H1 (cell line): Measurements from ENCODE around the gene PMP22.

ENCODE experiments used
- CHD1 ChIP-seq: IDR thresholded peaks from 2 replicates; pipeline ENCODE4 v1.6.1; 2012; ENCODE audit warnings: low read depth, low read length, improper control_type of control experiment
- CREB1 ChIP-seq: IDR thresholded peaks from 2 replicates; pipeline ENCODE4 v1.6.1; 2012; ENCODE audit warnings: inconsistent platforms
- EP300 ChIP-seq, 2 experiments: IDR thresholded peaks; 1 replicate in 1 of 2; 2 replicates in 1 of 2; pipeline ENCODE4 v1.6.1; 2011 to 2012; ENCODE audit warnings: low read depth in 2 of 2, low read length in 2 of 2, mild to moderate bottlenecking in 2 of 2, borderline replicate concordance in 1 of 2, inconsistent platforms in 1 of 2, moderate library complexity in 1 of 2
- FOSL1 ChIP-seq: IDR thresholded peaks from 2 replicates; pipeline ENCODE4 v1.6.1; 2011; ENCODE audit warnings: mild to moderate bottlenecking, low read depth, low read length, moderate library complexity; ENCODE audit not compliant: insufficient read depth
- GTF2F1 ChIP-seq: IDR thresholded peaks from 2 replicates; pipeline ENCODE4 v1.6.1; 2012; ENCODE audit warnings: low read depth, low read length, improper control_type of control experiment, borderline replicate concordance
- JUND ChIP-seq: IDR thresholded peaks from 2 replicates; pipeline ENCODE4 v1.6.1; 2011; ENCODE audit warnings: mild to moderate bottlenecking, improper control_type of control experiment, low read length
- KDM5A ChIP-seq: fragments of 200-600 bp; IDR thresholded peaks from 2 replicates; pipeline ENCODE4 v1.7.1; 2012; ENCODE audit warnings: mild to moderate bottlenecking, low read length, inconsistent platforms, mixed read lengths
- POLR2AphosphoS5 ChIP-seq: IDR thresholded peaks from 2 replicates; pipeline ENCODE4 v1.6.1; 2011; ENCODE audit warnings: low read depth, low read length
- SIN3A ChIP-seq, 2 experiments: IDR thresholded peaks in 1 of 2; conservative IDR thresholded peaks in 1 of 2; 2 replicates each; pipeline ENCODE4 v1.6.1; 2011 to 2012; ENCODE audit warnings: low read length in 2 of 2, improper control_type of control experiment in 1 of 2, low read depth in 1 of 2, mild to moderate bottlenecking in 1 of 2
- SP2 ChIP-seq: IDR thresholded peaks from 2 replicates; pipeline ENCODE4 v1.6.1; 2012; ENCODE audit warnings: mild to moderate bottlenecking, low read length, inconsistent platforms
- TAF1 ChIP-seq: IDR thresholded peaks from 2 replicates; pipeline ENCODE4 v1.6.1; 2011; ENCODE audit warnings: mild to moderate bottlenecking, low read depth, low read length
- YY1 ChIP-seq: IDR thresholded peaks from 2 replicates; pipeline ENCODE4 v1.6.1; 2011; ENCODE audit warnings: low read depth, mild to moderate bottlenecking, low read length
- TF ChIP-seq, protein P1 (sequence below), 3 experiments: IDR thresholded peaks; 1 replicate in 2 of 3; 2 replicates in 1 of 3; pipeline versions ENCODE4 v1.5.1 to v1.6.1; 2011; ENCODE audit warnings: low read length in 3 of 3, mild to moderate bottlenecking in 3 of 3, inconsistent platforms in 2 of 3, low read depth in 1 of 3, moderate library complexity in 1 of 3; ENCODE audit not compliant: insufficient read depth in 1 of 3; ENCODE audit errors: control extremely low read depth in 1 of 3

- no peak for TF ChIP-seq TAF1
- TF ChIP-seq, protein P1, sequence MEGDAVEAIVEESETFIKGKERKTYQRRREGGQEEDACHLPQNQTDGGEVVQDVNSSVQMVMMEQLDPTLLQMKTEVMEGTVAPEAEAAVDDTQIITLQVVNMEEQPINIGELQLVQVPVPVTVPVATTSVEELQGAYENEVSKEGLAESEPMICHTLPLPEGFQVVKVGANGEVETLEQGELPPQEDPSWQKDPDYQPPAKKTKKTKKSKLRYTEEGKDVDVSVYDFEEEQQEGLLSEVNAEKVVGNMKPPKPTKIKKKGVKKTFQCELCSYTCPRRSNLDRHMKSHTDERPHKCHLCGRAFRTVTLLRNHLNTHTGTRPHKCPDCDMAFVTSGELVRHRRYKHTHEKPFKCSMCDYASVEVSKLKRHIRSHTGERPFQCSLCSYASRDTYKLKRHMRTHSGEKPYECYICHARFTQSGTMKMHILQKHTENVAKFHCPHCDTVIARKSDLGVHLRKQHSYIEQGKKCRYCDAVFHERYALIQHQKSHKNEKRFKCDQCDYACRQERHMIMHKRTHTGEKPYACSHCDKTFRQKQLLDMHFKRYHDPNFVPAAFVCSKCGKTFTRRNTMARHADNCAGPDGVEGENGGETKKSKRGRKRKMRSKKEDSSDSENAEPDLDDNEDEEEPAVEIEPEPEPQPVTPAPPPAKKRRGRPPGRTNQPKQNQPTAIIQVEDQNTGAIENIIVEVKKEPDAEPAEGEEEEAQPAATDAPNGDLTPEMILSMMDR (IDR thresholded peaks at IDR 0.05; ENCODE audit: control extremely low read depth in 1 of 3, insufficient read depth in 1 of 3, low read depth in 1 of 3, low read length in 3 of 3), result no peak
- TF ChIP-seq EP300 (IDR thresholded peaks at IDR 0.05; ENCODE audit: borderline replicate concordance in 1 of 2, low read depth in 2 of 2, low read length in 2 of 2), result no peak
- no peak for TF ChIP-seq JUND
- TF ChIP-seq FOSL1, result no peak
- no peak for TF ChIP-seq CHD1
- no peak for TF ChIP-seq CREB1
- TF ChIP-seq SP2, result no peak
- no peak for TF ChIP-seq POLR2AphosphoS5
- no peak for TF ChIP-seq GTF2F1
- no peak for TF ChIP-seq YY1
- TF ChIP-seq SIN3A (conservative IDR thresholded peaks at IDR 0.05 in 1 of 2, IDR thresholded peaks at IDR 0.05 in 1 of 2; ENCODE audit: low read depth in 1 of 2, low read length in 2 of 2), result no peak
- TF ChIP-seq KDM5A, result no peak
Observed at GRCh38 chr17:15281909-15282308, 16.8 kb upstream of the PMP22 start.
